GM12864 (cell line): ENCODE results near the gene PAX3.

Experiments used
- DNase-seq: peaks from one replicate; pipeline ENCODE4 v3.0.0-alpha.2; 2011; ENCODE audit warnings: low read depth
- H3K4me3 ChIP-seq: 2 replicates; pipeline ENCODE4 v1.5.1; 2011; ENCODE audit warnings: mild to moderate bottlenecking, low read depth, low read length, control low read depth
- CTCF ChIP-seq: IDR thresholded peaks from 2 replicates; pipeline ENCODE4 v1.5.1; 2011; ENCODE audit warnings: low read depth, mild to moderate bottlenecking, moderate library complexity, low read length, control low read depth, inconsistent platforms; ENCODE audit errors: missing control alignments

The PAX3 gene

GRCh38 chr2:222268311-222268990 is 30.3 kb downstream of the PAX3 start:
- H3K4me3 ChIP-seq: no peak overlapping the region
- DNase-seq: no peak
- TF ChIP-seq CTCF: no peak

- TF ChIP-seq CTCF: no peak
- H3K4me3 ChIP-seq: no peak overlapping the region
- DNase-seq: no peak
These were observed 33.9 kb downstream of the PAX3 start for GRCh38 chr2:222264791-222265320.

GRCh38 chr2:222261504-222261903 is 37.3 kb downstream of the PAX3 start:
- TF ChIP-seq CTCF: no peak
- no peak for DNase-seq
- no peak overlapping the region for H3K4me3 ChIP-seq

- TF ChIP-seq CTCF: no peak
- H3K4me3 ChIP-seq: no peak overlapping the region
- DNase-seq: no peak
These were observed 41.2 kb downstream of the PAX3 start for GRCh38 chr2:222257645-222258044.

GRCh38 chr2:222256250-222256649 is 42.5 kb downstream of the PAX3 start:
- DNase-seq: no peak
- no peak for TF ChIP-seq CTCF
- H3K4me3 ChIP-seq: no peak overlapping the region

- no peak for TF ChIP-seq CTCF
- H3K4me3 ChIP-seq: no peak overlapping the region
- DNase-seq: no peak
These were observed 43.7 kb downstream of the PAX3 start for GRCh38 chr2:222255090-222255489.

GRCh38 chr2:222250313-222250712 is 48.5 kb downstream of the PAX3 start:
- no peak for DNase-seq
- H3K4me3 ChIP-seq: no peak overlapping the region
- no peak for TF ChIP-seq CTCF
